Peyer's patch (tissue), 4 donors: ENCODE results near the gene CABCOCO1.

Source experiments
- CTCF ChIP-seq, 6 experiments: fragments of 450-650 bp in 4 of 6; fragments of 200-600 bp in 2 of 6; sonication (generic) in 1 of 6; IDR thresholded peaks; one replicate each; pipeline ENCODE4 v1.5.1; 2017 to 2019; ENCODE audit warnings: antibody characterized with exemption in 6 of 6, mild to moderate bottlenecking in 3 of 6, moderate library complexity in 1 of 6
- POLR2A ChIP-seq, 2 donors: fragments of 450-650 bp; IDR thresholded peaks; one replicate each; pipeline ENCODE4 v1.5.1; 2017; ENCODE audit warnings: antibody characterized with exemption in 2 of 2, mild to moderate bottlenecking in 2 of 2, moderate library complexity in 2 of 2

GRCh38 chr10:61626209-61626608 lies 36.5 kb upstream of the CABCOCO1 start:
- TF ChIP-seq CTCF (IDR thresholded peaks at IDR 0.05) (no peak), POLR2A (IDR thresholded peaks at IDR 0.05) (no peak)
